NCI-H2107 (cell line): ENCODE data around the gene CD200R1.

Source experiments
- DNase-seq: peaks from one replicate; lab custom pipeline; 2025; lab: John Stamatoyannopoulos, UW

The CD200R1 gene

DNA sequence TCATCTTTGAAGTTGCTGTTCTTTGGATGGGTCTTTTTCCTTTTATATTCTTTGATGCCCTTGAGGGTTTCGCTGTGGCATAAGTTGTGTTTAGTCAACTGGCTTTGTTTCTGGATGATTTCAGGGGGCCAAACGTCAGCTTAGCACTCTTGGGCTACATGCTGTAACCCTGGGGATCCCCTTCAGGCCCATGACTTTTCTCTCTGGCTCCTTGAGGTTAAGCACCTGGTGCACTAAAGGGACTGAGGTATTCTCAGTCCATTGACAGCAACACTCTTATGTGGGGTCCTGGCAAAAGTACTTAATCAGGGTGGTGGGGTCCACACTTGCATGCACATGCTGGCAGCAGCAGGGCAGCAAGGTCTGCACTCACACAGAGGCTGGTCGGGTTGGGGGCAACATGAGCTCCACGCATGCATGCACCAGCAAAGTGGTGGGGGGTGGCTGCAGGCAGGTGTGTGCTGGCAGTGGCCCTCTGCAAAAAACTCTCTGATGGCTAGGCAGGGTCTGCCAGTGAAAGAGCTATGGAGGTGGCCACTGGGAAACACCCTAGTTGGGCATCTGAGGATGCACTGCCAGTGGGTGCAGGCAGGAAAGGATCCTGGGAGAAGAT, 90.1 kb downstream of the CD200R1 start:
- DNase-seq = no peak

DNA sequence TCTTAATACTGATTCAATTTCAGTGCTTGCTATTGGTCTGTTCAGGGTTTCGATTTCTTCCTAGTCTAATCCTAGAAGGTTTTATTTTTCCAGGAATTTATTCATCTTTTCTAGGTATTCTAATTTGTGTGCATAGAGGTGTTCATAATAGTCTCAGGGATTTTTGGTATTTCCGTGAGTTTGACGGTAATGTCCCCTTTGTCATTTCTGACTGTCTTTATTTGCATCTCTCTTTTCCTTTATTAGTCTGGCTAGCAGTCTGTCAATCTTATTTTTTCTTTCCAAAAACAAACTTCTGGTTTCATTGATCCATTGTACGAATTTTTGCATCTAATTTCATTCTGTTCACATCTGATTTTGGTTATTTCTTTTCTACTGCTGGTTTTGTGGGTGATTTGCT, 93.0 kb downstream of the CD200R1 start:
- no peak for DNase-seq

DNA sequence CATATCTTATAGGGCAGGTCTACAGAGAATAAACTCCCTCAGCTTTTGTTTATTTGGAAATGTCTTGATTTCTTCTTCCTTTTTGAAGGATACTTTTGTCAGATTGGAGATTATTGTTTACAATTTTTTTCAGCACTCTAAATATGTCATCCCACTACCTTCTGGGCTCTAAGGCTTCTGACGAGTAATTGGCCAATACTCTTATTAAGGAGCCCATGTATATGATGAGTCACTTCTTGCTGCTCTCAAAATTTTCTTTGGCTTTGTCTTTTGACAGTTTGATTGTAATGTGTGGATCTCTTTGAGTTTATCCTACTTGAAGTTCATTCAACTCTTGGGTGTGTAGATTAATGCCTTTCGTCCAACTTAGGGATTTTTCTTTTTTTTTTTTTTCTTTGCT, 99.3 kb downstream of the CD200R1 start:
- DNase-seq = no peak

DNA sequence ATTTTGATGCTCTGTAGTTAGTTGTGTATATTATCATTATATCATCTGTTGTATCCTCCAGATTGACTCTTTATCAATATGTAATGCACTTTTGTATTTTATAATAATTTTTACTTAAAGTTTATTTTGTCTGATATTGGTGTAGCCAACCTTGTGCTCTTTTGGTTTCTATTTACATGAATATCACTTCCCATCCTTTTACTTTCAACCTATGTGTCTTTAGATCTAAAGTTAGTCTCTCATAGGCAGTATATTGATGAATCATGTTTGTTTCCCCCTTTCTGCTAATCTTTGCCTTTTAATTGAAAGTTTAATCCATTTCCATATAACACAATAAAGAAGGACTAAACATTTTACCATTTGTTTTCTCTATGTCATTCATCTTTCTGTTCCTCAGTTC, 100.2 kb downstream of the CD200R1 start:
- no peak for DNase-seq

DNA sequence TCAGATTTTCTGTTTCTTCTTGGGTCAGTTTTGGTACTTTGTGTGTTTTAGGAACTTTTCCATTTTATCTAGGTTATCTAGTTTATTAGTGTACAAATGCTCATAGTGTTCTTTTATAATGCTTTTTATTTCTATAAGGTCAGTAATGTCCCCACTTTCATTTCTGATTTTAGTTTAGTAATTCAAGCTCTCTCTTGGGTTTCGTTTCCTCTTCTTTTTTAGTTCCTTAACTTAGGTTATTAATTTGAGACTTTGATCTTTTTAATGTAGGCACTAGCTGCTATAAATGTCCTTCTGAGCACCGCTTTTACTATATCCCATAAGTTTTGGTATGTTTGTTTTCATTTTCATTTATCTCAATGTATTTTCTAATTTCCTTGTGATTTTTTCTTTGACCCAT, 101.3 kb downstream of the CD200R1 start:
- no peak for DNase-seq

DNA sequence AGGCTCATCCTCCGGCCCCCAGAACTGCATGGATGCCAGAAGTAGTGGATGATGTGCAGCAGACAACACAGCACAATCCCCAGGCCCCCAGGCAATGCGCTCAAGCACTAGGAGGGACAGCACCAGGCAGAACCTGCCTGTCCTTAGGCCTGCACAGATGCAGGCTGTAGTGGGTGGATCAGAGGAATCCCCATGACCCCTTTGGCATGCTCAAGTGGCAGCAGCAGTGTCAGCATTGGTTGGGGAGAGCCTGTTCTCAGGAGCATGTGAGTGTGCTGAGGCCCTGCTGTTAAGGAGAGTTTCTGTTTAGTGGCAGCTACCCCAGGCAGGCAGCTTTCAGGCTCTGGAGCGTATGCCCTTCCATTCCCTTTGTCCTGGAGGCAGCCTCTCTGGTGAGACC, 103.2 kb downstream of the CD200R1 start:
- DNase-seq = no peak
